Liver (tissue), 9 donors: ENCODE results near the gene CDCA4. TPM values are rescaled to one million over a fixed set of nuclear protein-coding genes. Genes with fewer than 3 reads are reported as not detected.

Source experiments
- DNase-seq: peaks from one replicate; pipeline ENCODE4 v3.0.0-alpha.2; 2017; ENCODE audit warnings: low spot score
- H3K27ac ChIP-seq, 2 donors: one replicate each; pipeline ENCODE4 v1.7.0; 2013; ENCODE audit warnings: inconsistent platforms in 2 of 2, low read length in 2 of 2, control low read depth in 1 of 2, low read depth in 1 of 2, mild to moderate bottlenecking in 1 of 2
- H3K27me3 ChIP-seq, 4 donors: one replicate each; pipeline versions ENCODE4 v1.6.1 to v1.7.0; 2013; ENCODE audit warnings: low read length in 3 of 4, inconsistent platforms in 1 of 4, mild to moderate bottlenecking in 1 of 4, moderate library complexity in 1 of 4; ENCODE audit not compliant: control insufficient read depth in 4 of 4, insufficient read depth in 4 of 4
- H3K36me3 ChIP-seq, 4 donors: one replicate each; pipeline versions ENCODE4 v1.6.1 to v1.7.0; 2013; ENCODE audit warnings: low read length in 3 of 4, mild to moderate bottlenecking in 3 of 4, low read depth in 1 of 4, moderate library complexity in 1 of 4; ENCODE audit not compliant: control insufficient read depth in 4 of 4, insufficient read depth in 3 of 4
- H3K4me1 ChIP-seq, 4 donors: one replicate each; pipeline versions ENCODE4 v1.6.1 to v1.7.0; 2013; ENCODE audit warnings: low read length in 3 of 4, mild to moderate bottlenecking in 3 of 4, moderate library complexity in 1 of 4; ENCODE audit not compliant: control insufficient read depth in 4 of 4, insufficient read depth in 4 of 4
- H3K4me3 ChIP-seq, 3 donors: one replicate each; pipeline versions ENCODE4 v1.6.1 to v1.7.0; 2013; ENCODE audit warnings: low read length in 3 of 3, control low read depth in 1 of 3, low read depth in 1 of 3, mild to moderate bottlenecking in 1 of 3
- H3K9ac ChIP-seq, 2 donors: one replicate each; pipeline ENCODE4 v1.7.0; 2013; ENCODE audit warnings: low read length in 2 of 2, mild to moderate bottlenecking in 2 of 2, moderate library complexity in 2 of 2, control low read depth in 1 of 2, low read depth in 1 of 2
- H3K9me3 ChIP-seq, 4 donors: one replicate each; pipeline versions ENCODE4 v1.6.1 to v1.7.0; 2013; ENCODE audit warnings: low read length in 3 of 4; ENCODE audit not compliant: control insufficient read depth in 4 of 4
- EGR1 ChIP-seq, 2 donors: IDR thresholded peaks; 2 replicates each; pipeline ENCODE4 v1.6.1; 2016 to 2018; ENCODE audit warnings: antibody characterized with exemption in 2 of 2, low read depth in 2 of 2
- FOXA1 ChIP-seq: IDR thresholded peaks from 2 replicates; pipeline ENCODE4 v1.6.1; 2016; ENCODE audit warnings: antibody characterized with exemption
- FOXA2 ChIP-seq: IDR thresholded peaks from 2 replicates; pipeline ENCODE4 v1.6.1; 2016; ENCODE audit warnings: antibody characterized with exemption
- GABPA ChIP-seq, 2 donors: IDR thresholded peaks in 1 of 2; conservative IDR thresholded peaks in 1 of 2; 2 replicates each; pipeline ENCODE4 v1.6.1; 2016; ENCODE audit warnings: antibody characterized with exemption in 2 of 2, mild to moderate bottlenecking in 1 of 2, moderate library complexity in 1 of 2
- HNF4A ChIP-seq, 2 donors: conservative IDR thresholded peaks; 2 replicates each; pipeline ENCODE4 v1.6.1; 2016; ENCODE audit warnings: antibody characterized with exemption in 2 of 2, mild to moderate bottlenecking in 2 of 2
- HNF4G ChIP-seq: IDR thresholded peaks from 2 replicates; pipeline ENCODE4 v1.6.1; 2016; ENCODE audit warnings: antibody characterized with exemption
- JUND ChIP-seq, 2 donors: IDR thresholded peaks; 2 replicates each; pipeline ENCODE4 v1.6.1; 2016; ENCODE audit warnings: antibody characterized with exemption in 2 of 2
- NR2F2 ChIP-seq: IDR thresholded peaks from 2 replicates; pipeline ENCODE4 v1.6.1; 2016; ENCODE audit warnings: antibody characterized with exemption
- RAD21 ChIP-seq, 2 donors: IDR thresholded peaks; 2 replicates each; pipeline ENCODE4 v1.6.1; 2016; ENCODE audit warnings: antibody characterized with exemption in 2 of 2, mild to moderate bottlenecking in 2 of 2
- RXRA ChIP-seq, 2 donors: IDR thresholded peaks; 2 replicates each; pipeline ENCODE4 v1.6.1; 2017 to 2018; ENCODE audit warnings: antibody characterized with exemption in 2 of 2, mild to moderate bottlenecking in 1 of 2
- YY1 ChIP-seq: IDR thresholded peaks from 2 replicates; pipeline ENCODE4 v1.6.1; 2016; ENCODE audit warnings: antibody characterized with exemption, mild to moderate bottlenecking
- WGBS: extraction: QIAGEN DNeasy Blood & Tissue Kit; methylation state at CpG from one replicate; pipeline ENCODE4 v1.1.7; 2013; 5-methylcytosine and 5-hydroxymethylcytosine counted together
- polyA plus RNA-seq, 2 donors: library from polyadenylated mRNA; stranded (reverse) in 1 of 2; unstranded in 1 of 2; fragments of 200-250 nt in 1 of 2; fragments of >200 nt in 1 of 2; fragmentation: Nextera tagmentation in 1 of 2; extraction: Ambion mirVana in 1 of 2; gene quantifications; one replicate each; pipeline versions ENCODE4 v1.2.1 to v1.2.3, GENCODE V29; 2013 to 2015
- total RNA-seq, 2 donors: library from RNA; depleted of rRNA; stranded (reverse); fragments of >200 nt; gene quantifications; one replicate each; pipeline ENCODE4 v1.2.3, GENCODE V29; 2014
- TF ChIP-seq, protein P1 (sequence below): fragments of 150-350 bp; IDR thresholded peaks from 2 replicates; pipeline ENCODE4 v1.5.1; 2017; ENCODE audit warnings: improper control_type of control experiment, low read depth, low read length; ENCODE audit not compliant: missing input control
- TF ChIP-seq, protein P2 (sequence below): IDR thresholded peaks from 2 replicates; pipeline ENCODE4 v1.6.1; 2016; ENCODE audit warnings: antibody characterized with exemption
- TF ChIP-seq, protein P3 (sequence below): IDR thresholded peaks from 2 replicates; pipeline ENCODE4 v1.6.1; 2016; ENCODE audit warnings: antibody characterized with exemption, mild to moderate bottlenecking
- TF ChIP-seq, protein P4 (sequence below): IDR thresholded peaks from 2 replicates; pipeline ENCODE4 v1.6.1; 2016; ENCODE audit warnings: antibody characterized with exemption
- TF ChIP-seq, protein P5 (sequence below): IDR thresholded peaks from 2 replicates; pipeline ENCODE4 v1.6.1; 2016; ENCODE audit warnings: antibody characterized with exemption
- donor health status: healthy.
- donor health status: healthy.
- donor health status: healthy.
- donor health status: healthy.
- donor health status: healthy.

Gene CDCA4
- total and polyA plus RNA-seq, 4 donors = 1.2 to 34.5 (median 2.7) TPM

DNA sequence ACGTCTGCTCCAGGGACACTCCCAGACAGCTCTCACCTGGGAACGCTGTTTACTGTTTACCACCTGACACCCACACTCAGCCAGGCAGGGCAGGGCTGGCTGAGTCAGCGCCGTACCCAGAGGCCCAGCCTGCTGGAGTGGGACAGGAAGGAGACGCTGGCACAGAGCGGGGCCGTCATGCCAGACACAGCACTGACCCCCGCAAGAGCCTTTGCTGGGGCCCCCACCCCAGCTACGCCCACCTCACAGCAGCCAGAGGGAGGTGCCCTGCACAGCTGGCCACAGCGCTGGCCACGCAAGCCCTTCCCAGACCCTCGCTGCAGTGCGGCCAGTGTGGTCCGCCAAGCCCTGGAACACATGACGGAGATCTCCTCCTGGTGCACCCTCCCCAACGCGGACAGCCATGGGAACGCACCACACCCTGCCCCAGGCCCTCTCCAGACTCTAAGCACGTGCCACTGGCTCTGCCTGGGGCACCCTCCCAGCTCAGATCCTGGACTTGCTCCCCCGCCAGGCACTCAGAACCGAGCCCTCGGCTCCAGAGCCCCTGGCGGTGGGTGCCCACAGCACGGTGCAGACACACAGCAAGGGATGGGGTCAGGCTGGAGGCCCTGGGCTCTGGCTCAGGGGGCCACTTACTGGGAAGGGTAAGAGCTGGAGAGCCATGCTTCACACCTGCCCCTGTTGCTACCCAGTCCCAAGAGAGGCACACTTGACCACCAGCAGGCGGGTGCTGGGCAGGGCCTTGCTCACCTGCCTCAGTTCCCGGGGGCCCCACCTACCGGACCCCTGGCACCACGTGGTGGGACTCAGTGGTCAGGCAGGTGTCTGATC is 48.4 kb downstream of the CDCA4 start:
- WGBS = 71% methylated on average over 28 of the region's 28 CpGs
- H3K27me3 ChIP-seq = no peaks in the 10 kb centered on the region
- no peaks in the 10 kb centered on the region for H3K36me3 ChIP-seq
- H3K4me3 ChIP-seq = no peak overlapping the region
- DNase-seq = no peak
- TF ChIP-seq GABPA (IDR thresholded peaks at IDR 0.05 in 1 of 2, conservative IDR thresholded peaks at IDR 0.05 in 1 of 2) (no peak), RXRA (IDR thresholded peaks at IDR 0.05) (no peak), YY1 (no peak), HNF4A (conservative IDR thresholded peaks at IDR 0.05) (no peak), EGR1 (IDR thresholded peaks at IDR 0.05; ENCODE audit: low read depth in 2 of 2) (no peak), NR2F2 (no peak), FOXA2 (no peak), JUND (IDR thresholded peaks at IDR 0.05) (no peak), RAD21 (IDR thresholded peaks at IDR 0.05) (no peak), FOXA1 (no peak), HNF4G (no peak)
- TF ChIP-seq, protein P1, sequence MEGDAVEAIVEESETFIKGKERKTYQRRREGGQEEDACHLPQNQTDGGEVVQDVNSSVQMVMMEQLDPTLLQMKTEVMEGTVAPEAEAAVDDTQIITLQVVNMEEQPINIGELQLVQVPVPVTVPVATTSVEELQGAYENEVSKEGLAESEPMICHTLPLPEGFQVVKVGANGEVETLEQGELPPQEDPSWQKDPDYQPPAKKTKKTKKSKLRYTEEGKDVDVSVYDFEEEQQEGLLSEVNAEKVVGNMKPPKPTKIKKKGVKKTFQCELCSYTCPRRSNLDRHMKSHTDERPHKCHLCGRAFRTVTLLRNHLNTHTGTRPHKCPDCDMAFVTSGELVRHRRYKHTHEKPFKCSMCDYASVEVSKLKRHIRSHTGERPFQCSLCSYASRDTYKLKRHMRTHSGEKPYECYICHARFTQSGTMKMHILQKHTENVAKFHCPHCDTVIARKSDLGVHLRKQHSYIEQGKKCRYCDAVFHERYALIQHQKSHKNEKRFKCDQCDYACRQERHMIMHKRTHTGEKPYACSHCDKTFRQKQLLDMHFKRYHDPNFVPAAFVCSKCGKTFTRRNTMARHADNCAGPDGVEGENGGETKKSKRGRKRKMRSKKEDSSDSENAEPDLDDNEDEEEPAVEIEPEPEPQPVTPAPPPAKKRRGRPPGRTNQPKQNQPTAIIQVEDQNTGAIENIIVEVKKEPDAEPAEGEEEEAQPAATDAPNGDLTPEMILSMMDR = no peak
- TF ChIP-seq, protein P2, sequence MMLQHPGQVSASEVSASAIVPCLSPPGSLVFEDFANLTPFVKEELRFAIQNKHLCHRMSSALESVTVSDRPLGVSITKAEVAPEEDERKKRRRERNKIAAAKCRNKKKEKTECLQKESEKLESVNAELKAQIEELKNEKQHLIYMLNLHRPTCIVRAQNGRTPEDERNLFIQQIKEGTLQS = no peak
- TF ChIP-seq, protein P3, sequence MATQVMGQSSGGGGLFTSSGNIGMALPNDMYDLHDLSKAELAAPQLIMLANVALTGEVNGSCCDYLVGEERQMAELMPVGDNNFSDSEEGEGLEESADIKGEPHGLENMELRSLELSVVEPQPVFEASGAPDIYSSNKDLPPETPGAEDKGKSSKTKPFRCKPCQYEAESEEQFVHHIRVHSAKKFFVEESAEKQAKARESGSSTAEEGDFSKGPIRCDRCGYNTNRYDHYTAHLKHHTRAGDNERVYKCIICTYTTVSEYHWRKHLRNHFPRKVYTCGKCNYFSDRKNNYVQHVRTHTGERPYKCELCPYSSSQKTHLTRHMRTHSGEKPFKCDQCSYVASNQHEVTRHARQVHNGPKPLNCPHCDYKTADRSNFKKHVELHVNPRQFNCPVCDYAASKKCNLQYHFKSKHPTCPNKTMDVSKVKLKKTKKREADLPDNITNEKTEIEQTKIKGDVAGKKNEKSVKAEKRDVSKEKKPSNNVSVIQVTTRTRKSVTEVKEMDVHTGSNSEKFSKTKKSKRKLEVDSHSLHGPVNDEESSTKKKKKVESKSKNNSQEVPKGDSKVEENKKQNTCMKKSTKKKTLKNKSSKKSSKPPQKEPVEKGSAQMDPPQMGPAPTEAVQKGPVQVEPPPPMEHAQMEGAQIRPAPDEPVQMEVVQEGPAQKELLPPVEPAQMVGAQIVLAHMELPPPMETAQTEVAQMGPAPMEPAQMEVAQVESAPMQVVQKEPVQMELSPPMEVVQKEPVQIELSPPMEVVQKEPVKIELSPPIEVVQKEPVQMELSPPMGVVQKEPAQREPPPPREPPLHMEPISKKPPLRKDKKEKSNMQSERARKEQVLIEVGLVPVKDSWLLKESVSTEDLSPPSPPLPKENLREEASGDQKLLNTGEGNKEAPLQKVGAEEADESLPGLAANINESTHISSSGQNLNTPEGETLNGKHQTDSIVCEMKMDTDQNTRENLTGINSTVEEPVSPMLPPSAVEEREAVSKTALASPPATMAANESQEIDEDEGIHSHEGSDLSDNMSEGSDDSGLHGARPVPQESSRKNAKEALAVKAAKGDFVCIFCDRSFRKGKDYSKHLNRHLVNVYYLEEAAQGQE = no peak
- TF ChIP-seq, protein P4, sequence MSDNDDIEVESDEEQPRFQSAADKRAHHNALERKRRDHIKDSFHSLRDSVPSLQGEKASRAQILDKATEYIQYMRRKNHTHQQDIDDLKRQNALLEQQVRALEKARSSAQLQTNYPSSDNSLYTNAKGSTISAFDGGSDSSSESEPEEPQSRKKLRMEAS = no peak
- TF ChIP-seq, protein P5, sequence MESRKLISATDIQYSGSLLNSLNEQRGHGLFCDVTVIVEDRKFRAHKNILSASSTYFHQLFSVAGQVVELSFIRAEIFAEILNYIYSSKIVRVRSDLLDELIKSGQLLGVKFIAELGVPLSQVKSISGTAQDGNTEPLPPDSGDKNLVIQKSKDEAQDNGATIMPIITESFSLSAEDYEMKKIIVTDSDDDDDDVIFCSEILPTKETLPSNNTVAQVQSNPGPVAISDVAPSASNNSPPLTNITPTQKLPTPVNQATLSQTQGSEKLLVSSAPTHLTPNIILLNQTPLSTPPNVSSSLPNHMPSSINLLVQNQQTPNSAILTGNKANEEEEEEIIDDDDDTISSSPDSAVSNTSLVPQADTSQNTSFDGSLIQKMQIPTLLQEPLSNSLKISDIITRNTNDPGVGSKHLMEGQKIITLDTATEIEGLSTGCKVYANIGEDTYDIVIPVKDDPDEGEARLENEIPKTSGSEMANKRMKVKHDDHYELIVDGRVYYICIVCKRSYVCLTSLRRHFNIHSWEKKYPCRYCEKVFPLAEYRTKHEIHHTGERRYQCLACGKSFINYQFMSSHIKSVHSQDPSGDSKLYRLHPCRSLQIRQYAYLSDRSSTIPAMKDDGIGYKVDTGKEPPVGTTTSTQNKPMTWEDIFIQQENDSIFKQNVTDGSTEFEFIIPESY = no peak
- no peak overlapping the region for H3K9ac ChIP-seq
- peaks cover 3 to 20% (median 9%) of the 10 kb centered on the region in 4 donors for H3K4me1 ChIP-seq
- H3K9me3 ChIP-seq = no peaks in the 10 kb centered on the region
- H3K27ac ChIP-seq = no peak overlapping the region
